BJ (cell line): ENCODE data around the gene AGER. TPM values are rescaled to one million over a fixed set of nuclear protein-coding genes. Genes with fewer than 3 reads are reported as not detected.

Source experiments
- CTCF ChIA-PET: fragments of 350-600 bp; formaldehyde crosslinking; extraction: SDS; loops from one replicate; lab custom pipeline; 2021; ENCODE audit warnings: antibody characterized with exemption, inconsistent platforms; lab: Yijun Ruan, JAX
- POLR2A ChIA-PET: fragments of 300-600 bp; sonication (Branson Sonifier 250); formaldehyde crosslinking; extraction: SDS; loops from one replicate; lab custom pipeline; 2021; ENCODE audit warnings: antibody characterized with exemption; lab: Charles Lee
- DNase-seq: peaks from one replicate; pipeline ENCODE4 v3.0.0-alpha.2; 2011; ENCODE audit warnings: low read depth
- H3K27me3 ChIP-seq: 2 replicates; pipeline ENCODE4 v1.6.0; 2011; ENCODE audit warnings: low read length; ENCODE audit not compliant: control insufficient read depth, insufficient read depth
- H3K36me3 ChIP-seq: 2 replicates; pipeline ENCODE4 v1.5.1; 2011; ENCODE audit warnings: low read length; ENCODE audit not compliant: control insufficient read depth, insufficient read depth
- H3K4me3 ChIP-seq: 2 replicates; pipeline ENCODE4 v1.5.1; 2011; ENCODE audit warnings: low read depth, mild to moderate bottlenecking, control low read depth, low read length
- polyA plus RNA-seq: library from polyadenylated mRNA; depleted of rRNA; stranded (reverse); fragments of >200 nt; gene quantifications from 2 replicates; pipeline ENCODE4 v1.2.3, GENCODE V29; 2011
- TF ChIP-seq, protein P1 (sequence below): IDR thresholded peaks from 2 replicates; pipeline ENCODE4 v1.5.1; 2011; ENCODE audit warnings: low read depth, mild to moderate bottlenecking, control low read depth, inconsistent platforms, low read length, moderate library complexity; ENCODE audit not compliant: insufficient read depth

The AGER gene
- polyA plus RNA-seq, 1 experiment, result 2.6 TPM

DNA sequence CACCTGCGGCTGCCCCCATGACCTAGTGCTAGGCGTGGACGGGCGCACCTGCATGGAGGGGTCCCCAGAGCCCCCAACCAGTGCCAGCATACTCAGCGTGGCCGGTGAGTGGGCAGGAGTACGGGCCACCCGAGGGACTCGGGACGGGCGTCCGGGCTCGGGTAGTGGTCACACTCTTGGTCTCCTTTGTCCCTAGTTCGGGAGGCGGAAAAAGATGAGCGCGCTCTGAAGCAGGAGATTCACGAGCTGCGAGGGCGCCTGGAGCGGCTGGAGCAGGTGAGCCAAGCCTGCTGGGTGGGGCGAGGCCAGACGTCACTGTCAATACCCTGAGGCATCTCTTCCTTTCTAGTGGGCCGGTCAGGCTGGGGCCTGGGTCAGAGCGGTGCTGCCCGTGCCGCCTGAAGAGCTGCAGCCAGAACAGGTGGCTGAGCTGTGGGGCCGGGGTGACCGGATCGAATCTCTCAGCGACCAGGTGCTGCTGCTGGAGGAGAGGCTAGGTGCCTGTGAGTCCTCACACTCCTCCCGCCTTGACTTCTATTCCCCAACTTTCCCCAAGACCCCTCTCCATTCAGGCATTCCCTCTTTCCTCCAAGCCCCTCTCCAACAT, 16.8 kb downstream of the AGER start:
- CTCF ChIA-PET, result interaction anchor here (1.5 kb wide), 1 partner anchor 53 kb away, joined by 3 read pairs; no protein-coding TSS in a partner anchor
- TF ChIP-seq, protein P1, sequence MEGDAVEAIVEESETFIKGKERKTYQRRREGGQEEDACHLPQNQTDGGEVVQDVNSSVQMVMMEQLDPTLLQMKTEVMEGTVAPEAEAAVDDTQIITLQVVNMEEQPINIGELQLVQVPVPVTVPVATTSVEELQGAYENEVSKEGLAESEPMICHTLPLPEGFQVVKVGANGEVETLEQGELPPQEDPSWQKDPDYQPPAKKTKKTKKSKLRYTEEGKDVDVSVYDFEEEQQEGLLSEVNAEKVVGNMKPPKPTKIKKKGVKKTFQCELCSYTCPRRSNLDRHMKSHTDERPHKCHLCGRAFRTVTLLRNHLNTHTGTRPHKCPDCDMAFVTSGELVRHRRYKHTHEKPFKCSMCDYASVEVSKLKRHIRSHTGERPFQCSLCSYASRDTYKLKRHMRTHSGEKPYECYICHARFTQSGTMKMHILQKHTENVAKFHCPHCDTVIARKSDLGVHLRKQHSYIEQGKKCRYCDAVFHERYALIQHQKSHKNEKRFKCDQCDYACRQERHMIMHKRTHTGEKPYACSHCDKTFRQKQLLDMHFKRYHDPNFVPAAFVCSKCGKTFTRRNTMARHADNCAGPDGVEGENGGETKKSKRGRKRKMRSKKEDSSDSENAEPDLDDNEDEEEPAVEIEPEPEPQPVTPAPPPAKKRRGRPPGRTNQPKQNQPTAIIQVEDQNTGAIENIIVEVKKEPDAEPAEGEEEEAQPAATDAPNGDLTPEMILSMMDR, result no peak

DNA sequence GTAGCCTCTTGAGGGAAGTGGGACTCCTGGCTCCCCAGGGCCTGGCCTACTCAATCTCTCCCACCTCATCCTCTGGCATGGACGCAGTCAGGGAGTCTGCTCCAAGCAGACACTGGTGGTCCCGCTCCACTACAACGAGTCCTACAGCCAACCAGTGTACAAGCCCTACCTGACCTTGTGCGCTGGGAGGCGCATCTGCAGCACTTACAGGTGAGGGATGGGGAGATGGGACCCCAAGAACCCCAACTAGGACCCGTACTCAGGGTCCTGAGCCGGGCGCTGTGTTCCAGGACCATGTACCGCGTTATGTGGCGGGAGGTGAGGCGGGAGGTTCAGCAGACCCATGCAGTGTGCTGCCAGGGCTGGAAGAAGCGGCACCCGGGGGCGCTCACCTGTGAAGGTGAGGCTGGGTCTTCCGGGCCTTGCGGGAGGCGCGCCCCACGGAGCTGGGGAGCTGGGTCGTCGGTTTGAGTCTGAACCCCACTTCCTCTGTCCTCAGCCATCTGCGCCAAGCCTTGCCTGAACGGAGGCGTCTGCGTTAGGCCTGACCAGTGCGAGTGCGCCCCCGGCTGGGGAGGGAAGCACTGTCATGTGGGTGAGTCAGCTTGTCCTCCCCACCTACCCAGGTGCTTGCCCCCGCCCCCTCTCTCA, 17.5 kb downstream of the AGER start:
- Histone ChIP-seq H3K27me3 (no peaks in the 10 kb centered on the region), H3K36me3 (peaks cover 35% of the 10 kb centered on the region), H3K4me3 (no peak overlapping the region)
- ChIA-PET POLR2A (no interaction called here), CTCF (interaction anchor here (1.5 kb wide), 1 partner anchor 53 kb away, joined by 3 read pairs; no protein-coding TSS in a partner anchor)
- TF ChIP-seq, protein P1, result no peak
- DNase-seq, result no peak

More for the DNA sequence above, 16.8 kb downstream of the AGER start:
- no peaks in the 10 kb centered on the region for H3K27me3 ChIP-seq
- DNase-seq, result no peak
- H3K36me3 ChIP-seq, result peaks cover 35% of the 10 kb centered on the region
- POLR2A ChIA-PET, result no interaction called here
- no peak overlapping the region for H3K4me3 ChIP-seq

DNA sequence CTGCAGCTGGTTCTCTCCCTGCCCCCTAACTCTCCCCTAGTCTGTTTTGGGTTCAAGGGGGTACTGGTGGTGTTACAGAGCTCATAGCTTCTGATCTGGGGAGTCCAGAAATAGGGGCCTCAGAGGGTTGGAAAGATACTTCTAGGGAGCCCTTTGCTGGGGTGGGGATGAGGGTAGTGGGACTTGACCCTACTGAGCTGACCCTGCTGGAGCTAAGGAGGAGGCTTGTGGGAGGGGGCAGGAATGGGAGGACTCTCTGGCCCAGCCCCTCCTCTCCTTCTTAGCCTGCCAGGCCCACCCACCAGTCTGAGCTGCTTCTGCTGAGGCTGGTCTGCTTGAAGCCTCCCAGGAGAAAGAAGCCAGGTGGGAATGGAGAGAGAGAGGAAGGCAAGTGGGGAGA, 19.8 kb downstream of the AGER start, which contains the start of gene EGFL8:
EGFL8 (plus strand) TSS at position 301 of the 400 bp plus-strand sequence. CDS start 1,571 bp downstream, outside the sequence.
- ChIA-PET CTCF (interaction anchor here (1.0 to 1.1 kb wide), 3 partner anchors 31 to 117 kb away, joined by 4 to 5 read pairs (median 4); no protein-coding TSS in a partner anchor), POLR2A (no interaction called here)
- TF ChIP-seq, protein P1, result no peak
- Histone ChIP-seq H3K4me3 (no peak within 1 kb of the TSS), H3K36me3 (peaks cover 20% of the 10 kb centered on the region), H3K27me3 (no peaks in the 10 kb centered on the region)
- DNase-seq, result no peak

DNA sequence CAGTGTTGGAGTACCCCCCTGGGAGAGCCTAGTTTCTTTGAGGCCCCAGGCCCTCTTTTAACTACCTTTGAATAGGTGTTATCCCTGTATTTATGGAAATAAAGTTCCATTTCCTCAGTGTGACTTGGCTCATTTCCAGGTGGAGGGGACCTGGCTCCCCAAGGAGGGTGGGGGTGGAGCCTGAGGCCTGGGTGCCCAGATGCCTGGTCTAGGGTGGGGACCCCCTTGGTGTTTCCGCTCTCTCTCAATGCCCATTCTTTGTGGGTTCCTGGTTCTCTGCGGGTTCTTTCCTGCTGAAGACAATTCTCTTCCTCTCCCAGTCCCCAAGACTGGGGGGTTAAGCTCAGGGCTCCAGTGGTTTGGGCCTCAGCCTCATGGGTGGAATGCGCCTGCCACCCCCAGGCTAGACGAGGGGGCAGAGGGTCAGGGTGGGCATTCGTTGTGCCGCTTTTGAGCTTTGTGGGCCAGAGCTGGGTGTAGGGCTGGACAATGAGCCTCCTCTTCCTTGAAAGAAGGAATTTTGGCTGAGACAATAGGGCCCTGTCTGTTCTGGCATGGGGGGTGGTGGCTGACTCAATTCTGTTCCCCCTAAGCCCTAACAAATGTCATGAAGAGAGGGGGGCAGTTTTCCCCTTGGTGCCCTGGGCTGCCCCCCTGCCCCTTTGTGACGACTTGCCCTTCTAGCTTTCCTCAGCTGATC, 20.3 kb downstream of the AGER start:
- CTCF ChIA-PET, result interaction anchor here (1.0 to 1.1 kb wide), 3 partner anchors 32 to 116 kb away, joined by 4 to 5 read pairs (median 4); no protein-coding TSS in a partner anchor
- DNase-seq, result no peak
- Histone ChIP-seq H3K36me3 (peaks cover 16% of the 10 kb centered on the region), H3K27me3 (no peaks in the 10 kb centered on the region), H3K4me3 (no peak overlapping the region)
- TF ChIP-seq, protein P1, result no peak
- POLR2A ChIA-PET, result no interaction called here

DNA sequence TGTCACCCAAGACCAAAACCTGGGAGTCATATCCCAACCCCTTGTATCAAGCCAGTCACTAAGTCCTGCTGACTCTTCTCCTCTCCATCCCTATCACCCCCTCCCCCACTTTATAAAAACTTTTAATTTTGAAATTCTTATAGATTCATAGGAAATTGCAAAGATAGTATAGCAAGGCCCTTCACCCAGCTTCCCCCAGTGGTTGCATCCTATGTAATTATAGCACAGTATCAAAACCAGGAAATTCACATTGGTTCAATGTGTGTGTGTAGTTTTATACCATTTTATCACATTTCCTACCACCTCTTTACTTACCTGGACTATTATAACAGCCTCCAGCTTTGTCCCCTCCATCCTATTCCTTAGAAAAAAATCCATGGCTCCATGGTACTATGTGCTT, 26.0 kb downstream of the AGER start:
- TF ChIP-seq, protein P1, result no peak
- Histone ChIP-seq H3K36me3 (peaks cover 8% of the 10 kb centered on the region), H3K27me3 (no peaks in the 10 kb centered on the region), H3K4me3 (no peak overlapping the region)
- ChIA-PET CTCF (interaction anchor here (0.7 kb wide), 1 partner anchor 838 kb away, joined by 3 read pairs; no protein-coding TSS in a partner anchor), POLR2A (no interaction called here)
- no peak for DNase-seq
